NCI-H128 (cell line): ENCODE measurements around the gene DLK1.

Source experiments
- DNase-seq: peaks from one replicate; lab custom pipeline; 2025; ENCODE audit not compliant: unreplicated experiment; lab: John Stamatoyannopoulos, UW

The DLK1 gene

GRCh38 chr14:100692859-100693558 is 33.7 kb upstream of the DLK1 start:
- DNase-seq = no peak

GRCh38 chr14:100693877-100694578 is 32.7 kb upstream of the DLK1 start:
- no peak for DNase-seq

GRCh38 chr14:100694579-100695422 is 31.9 kb upstream of the DLK1 start:
- DNase-seq = no peak

DNA sequence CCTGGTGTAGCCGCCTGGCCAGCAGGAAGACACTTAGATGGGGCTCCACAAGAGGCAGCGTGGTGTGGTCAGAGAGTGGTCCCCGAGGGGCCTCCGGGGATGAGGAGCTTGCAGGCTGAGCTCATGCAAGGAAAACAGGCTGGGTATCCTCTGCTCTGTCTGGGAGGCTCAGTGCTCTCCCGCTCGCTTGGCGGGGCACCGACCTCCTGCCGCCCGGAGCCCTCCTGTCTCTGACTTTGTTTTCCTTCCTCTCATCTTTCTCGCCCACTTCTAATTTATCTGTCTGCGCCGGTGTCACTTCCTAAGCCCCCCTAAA is 31.3 kb upstream of the DLK1 start:
- DNase-seq = no peak

GRCh38 chr14:100696008-100696407 is 30.7 kb upstream of the DLK1 start:
- DNase-seq = no peak

GRCh38 chr14:100696590-100696989 is 30.1 kb upstream of the DLK1 start:
- no peak for DNase-seq

DNA sequence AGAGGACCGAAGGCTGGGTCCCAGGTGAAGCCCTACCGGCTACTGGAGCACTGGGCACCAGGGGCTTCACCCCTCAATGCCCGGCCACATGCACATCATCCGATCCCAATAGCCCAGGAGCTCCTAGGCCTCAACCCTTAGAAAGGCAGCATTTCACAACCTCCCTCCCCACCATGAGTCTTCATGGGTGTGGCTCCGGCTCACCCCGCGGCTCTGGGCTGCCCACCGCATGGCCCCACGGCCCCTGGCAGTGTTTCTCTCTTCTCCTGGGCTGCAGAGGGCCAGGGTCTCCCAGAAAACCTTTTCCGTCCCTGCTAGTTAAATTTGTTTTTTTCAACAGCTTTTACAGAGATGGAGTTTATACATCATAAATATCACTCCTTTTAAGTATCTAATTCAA is 28.6 kb upstream of the DLK1 start:
- DNase-seq = no peak

DNA sequence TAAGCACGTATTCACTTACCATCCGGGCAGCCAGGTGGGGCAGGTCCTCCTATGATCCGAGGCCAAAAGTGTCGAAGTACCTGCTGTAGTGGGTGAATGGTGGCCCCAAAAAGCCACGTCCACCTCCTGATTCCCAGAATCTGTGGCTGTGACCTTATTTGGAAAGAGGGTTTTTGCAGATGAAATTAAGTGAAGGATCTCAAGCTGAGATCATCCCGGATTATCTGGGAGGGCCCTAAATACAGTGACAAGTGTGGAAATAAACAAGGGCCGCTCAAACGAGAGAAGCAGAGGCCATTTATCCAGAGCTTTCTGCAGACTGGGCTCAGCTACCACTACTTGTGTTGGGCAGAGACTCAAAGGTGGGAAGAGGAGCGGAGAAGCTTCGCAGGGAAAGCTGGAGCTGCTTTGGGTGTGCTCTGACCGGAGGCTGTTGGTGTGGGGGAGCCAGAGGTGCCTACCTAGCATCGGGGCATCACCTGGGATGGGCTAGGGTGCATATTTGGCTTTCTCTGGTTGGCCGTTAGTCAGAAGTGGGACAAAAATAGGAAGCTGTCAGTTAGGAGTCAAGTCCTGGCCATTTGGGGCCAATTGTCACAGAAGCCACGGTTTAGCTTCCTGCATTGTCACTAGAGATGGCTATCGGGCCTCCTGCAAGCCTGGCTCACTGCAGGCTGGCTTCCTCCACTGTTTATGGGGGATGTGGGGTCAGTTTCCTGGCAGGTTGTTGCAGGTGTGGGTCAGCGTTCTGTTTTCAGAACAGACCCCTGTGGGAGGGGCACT is 27.8 kb upstream of the DLK1 start:
- no peak for DNase-seq

- no peak for DNase-seq
Observed at GRCh38 chr14:100701314-100701713, 25.4 kb upstream of the DLK1 start.

DNA sequence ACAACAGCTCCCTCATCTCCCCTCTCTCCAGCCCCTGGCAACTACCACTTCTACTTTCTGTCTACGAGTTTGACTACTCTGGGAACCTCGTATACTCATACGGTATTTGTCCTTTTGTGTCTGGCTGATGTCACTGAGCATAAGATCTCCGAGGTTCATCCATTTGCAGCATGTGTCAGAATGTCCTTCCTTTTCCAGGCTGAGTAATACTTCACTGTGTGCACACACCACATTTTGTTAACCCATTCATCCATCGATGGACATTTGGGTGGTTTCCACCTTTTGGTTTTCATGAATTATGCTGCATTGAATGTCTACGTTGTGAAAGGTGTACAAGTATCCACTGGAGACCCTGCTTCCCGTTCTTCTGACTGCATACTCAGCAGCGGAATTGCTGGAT is 24.1 kb upstream of the DLK1 start:
- DNase-seq = no peak

DNA sequence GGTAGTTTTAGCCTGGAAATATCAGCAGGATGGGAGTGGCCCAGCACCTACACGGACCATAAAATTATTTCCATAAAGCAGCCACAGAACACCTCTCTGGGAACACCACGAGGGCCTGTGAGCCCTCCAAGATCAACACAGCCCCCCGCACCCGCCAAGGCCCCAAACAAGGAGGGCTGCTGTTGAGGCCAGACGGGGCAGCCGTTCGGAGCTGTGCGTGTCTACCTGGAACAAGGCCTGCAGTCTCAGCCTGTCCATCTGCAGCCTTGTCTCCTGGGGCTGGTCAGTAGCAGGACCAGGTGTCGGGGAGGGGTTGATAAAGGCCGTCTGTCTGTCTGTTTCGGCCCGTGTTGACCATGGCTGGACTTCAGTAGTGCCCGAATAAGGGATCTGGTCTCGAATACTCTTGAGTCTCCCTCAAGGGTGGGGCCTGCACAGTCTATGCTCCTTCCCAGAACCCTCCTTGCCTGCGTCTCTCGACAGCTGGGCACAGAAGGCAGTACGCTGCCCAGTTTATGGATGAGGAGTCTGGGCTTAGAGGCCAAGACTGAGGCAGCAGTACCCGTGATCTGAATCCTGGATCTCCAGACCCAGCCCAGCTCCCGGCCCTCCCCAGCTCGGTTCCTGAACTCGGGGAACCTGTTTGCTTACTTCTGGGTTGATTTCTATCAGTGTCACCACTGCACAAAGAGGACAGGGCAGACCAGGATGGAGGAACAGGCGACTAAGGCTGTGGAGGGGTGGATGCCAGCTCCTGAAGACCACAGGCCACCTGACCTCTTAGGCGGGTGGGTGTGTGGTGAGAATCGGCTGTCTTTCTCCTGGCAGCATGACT is 23.1 kb upstream of the DLK1 start:
- no peak for DNase-seq

DNA sequence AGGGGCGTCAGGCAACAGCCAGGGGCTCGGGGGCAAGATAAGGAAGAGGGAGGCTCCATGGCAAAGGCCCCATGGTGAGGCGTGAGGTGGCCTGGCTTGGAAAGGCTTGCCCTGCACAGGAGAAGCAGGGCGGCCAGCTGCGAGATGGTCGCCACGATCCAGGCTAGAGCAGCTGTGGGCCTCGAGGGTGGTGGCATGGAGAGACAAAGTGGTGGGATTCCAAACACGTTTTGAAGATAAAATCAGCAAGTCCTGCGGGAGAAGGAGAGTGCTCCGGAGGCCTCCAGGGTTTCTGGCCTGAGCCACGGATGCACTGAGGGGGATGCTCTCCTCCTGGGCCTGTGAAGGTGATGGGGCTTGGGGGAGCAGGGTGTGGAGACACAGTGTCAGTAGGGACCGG is 20.5 kb upstream of the DLK1 start:
- no peak for DNase-seq

- DNase-seq = no peak
Observed at GRCh38 chr14:100706860-100707259, 19.8 kb upstream of the DLK1 start.

GRCh38 chr14:100708425-100709288 is 18.0 kb upstream of the DLK1 start:
- DNase-seq = no peak

DNA sequence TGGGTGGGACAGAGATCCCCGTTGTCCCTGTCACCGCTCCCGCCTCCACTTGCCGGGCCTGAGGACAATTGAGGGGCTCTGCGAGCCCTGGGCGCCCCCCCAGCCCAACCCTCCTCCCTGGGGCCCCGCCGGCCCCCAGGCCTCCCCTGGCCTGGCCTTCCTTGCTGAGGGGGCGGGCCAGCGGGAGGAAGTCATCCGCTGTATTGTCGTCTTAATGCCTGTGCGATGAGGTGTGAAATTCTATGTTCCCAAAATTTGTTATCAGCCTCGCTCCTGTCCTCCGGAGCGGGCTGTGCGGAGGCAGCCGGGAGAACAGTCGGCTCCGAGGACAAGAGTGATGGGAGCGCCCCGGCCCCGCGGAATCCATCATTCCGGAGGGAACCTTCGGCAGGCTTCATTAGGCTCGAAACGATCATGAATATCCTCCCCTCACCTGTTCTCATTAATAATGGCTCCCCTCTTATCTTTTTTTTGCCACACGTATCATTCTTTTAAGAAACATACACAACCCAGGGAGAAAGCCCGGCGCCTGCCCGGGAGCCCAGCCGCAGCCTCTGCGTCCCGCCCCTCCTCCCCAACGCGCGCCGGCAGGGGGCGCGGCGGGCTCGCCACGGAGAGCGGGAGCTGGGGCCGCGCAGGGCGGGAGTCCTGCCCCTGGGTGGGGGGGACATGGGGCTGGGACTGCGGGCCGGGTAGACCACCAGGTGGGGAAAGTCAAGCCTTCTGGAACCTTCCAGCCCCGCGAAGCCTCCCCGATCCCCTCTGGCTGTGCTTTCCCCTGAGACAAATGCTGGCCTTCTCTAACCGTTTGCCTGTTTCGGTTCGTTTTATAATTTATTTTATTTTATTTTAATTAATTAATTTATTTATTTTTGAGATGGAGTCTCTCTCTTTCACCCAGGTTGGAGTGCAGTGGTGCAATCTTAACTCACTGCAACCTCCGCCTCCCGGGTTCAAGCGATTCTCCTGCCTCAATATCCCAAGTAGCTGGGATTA is 17.1 kb upstream of the DLK1 start:
- no peak for DNase-seq

DNA sequence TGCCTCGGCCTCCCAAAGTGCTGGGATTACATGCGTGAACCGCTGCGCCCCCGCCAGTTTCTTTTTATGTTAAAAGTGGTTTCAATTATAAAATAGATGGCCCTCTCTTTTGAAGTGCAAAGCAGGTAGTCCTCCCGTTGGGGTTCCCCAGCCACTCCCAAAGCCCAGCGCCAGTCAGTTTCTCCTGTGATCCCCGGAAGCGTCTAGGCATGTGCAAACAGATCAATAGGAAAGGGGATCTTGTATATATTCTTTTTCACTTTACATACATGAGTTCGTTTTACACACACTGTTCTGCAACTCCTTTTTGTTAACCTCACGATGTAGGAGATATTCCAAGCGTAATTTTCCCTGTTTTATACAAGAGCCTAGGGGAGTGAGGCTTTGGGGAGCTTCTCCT is 16.3 kb upstream of the DLK1 start:
- DNase-seq = no peak

- DNase-seq = no peak
Observed at GRCh38 chr14:100710826-100711462, 15.7 kb upstream of the DLK1 start.

DNA sequence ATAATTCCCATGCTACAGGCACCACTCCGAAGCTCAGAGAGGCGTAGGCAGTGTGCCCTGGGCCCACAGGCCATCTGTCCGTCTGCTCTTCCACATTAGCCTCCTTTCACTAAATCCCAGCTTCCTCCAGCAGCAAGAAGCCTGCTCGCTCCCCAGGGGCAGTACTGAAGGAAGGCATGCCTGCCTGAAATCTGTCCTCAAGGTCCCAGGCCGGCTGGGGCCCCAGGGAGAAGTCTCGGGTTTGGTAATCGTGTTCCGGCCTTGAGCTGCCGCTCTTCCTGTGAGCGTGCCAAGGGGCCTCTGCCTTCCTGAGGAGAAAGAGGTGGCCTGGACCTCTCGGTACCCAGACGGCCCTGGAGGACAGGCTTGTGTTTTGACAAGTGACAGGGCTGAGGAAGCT is 15.2 kb upstream of the DLK1 start:
- DNase-seq = no peak
